B cell (primary cell): Measurements from ENCODE around the gene CAMTA1.

Experiments
- CTCF ChIP-seq: fragments of 200-600 bp; IDR thresholded peaks from one replicate; pipeline ENCODE4 v1.8.0; 2022; ENCODE audit warnings: antibody characterized with exemption, mild to moderate bottlenecking
- EZH2 ChIP-seq: IDR thresholded peaks from 2 replicates; pipeline ENCODE4 v1.6.1; 2012; ENCODE audit warnings: borderline replicate concordance, low read depth, mild to moderate bottlenecking, moderate library complexity, low read length; ENCODE audit not compliant: insufficient read depth, poor library complexity, severe bottlenecking

DNA sequence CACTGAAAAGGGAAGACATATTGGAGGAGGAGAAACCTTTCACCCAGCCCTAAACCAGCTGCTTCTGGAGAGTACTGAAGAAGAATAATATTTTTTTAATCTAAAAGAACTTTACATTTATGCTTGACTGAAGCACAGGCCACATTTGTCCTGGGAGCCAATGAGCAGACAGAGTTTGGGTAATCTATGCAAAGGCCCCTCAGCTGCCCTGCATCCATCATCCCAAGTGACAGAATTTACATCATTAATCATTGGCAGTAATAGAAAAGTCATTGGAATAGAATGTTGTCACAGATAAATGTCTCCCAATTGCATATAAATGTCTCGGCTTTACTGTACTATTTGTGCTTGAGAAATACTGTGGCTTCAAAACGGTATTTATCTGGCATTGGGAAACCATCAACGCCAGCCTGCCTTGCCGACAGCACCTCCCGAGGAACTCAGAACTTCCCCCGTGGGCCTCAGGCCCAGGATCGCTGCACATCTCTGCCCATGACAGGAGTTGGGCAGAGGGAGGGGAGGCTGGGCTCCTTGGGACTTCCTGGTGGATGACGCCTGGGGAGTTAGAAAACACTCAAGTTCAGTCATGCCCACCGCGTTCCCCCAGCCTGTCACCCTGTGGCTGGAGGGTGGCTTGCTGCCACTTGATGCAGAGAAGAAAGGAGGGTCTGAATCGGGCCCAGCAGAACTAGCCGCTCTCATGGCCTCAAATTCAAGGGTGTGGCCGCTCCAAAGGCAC, 133.1 kb downstream of the CAMTA1 start:
- TF ChIP-seq EZH2, result no peak
- no peak for TF ChIP-seq CTCF
